Endothelial cell of umbilical vein (primary cell): ENCODE data around the gene KLHDC9. TPM values are rescaled to one million over a fixed set of nuclear protein-coding genes. Genes with fewer than 3 reads are reported as not detected.

ENCODE experiments used
- BruUV-seq: library from RNA; stranded (reverse); fragments of 400-500 nt; replicated peaks from 2 replicates; lab custom pipeline; 2021; lab: Mats Ljungman, UMichigan
- CTCF ChIA-PET: fragments of 300-600, 350-600 bp; sonication (Branson Sonifier 250); formaldehyde crosslinking; loops from one replicate; lab custom pipeline; 2021; ENCODE audit warnings: antibody characterized with exemption, inconsistent platforms; lab: Charles Lee
- POLR2A ChIA-PET: fragments of 300-600, 350-600 bp; sonication (Branson Sonifier 250); formaldehyde crosslinking; loops from one replicate; lab custom pipeline; 2021; ENCODE audit warnings: antibody characterized with exemption, inconsistent platforms; lab: Charles Lee
- DNase-seq: peaks from one replicate; pipeline ENCODE4 v3.0.0-alpha.2; 2011; ENCODE audit warnings: low read depth, low spot score
- FAIRE-seq: peaks from 2 replicates; lab custom pipeline; 2011; peaks lifted over from hg19 to GRCh38; lab: Jason Lieb, UNC
- H2AFZ ChIP-seq: 2 replicates; pipeline ENCODE4 v1.6.0; 2012; ENCODE audit warnings: low read depth, low read length, control low read depth, inconsistent platforms
- H3K27ac ChIP-seq: 2 replicates; pipeline ENCODE4 v1.5.1; 2011; ENCODE audit warnings: low read depth, mild to moderate bottlenecking, control low read depth, low read length, moderate library complexity; ENCODE audit not compliant: insufficient read depth
- H3K27me3 ChIP-seq, 2 experiments: 2 replicates each; pipeline versions ENCODE4 v1.6.0 to v1.6.1; 2011; ENCODE audit warnings: low read length in 2 of 2, mixed read lengths in 1 of 2; ENCODE audit not compliant: control insufficient read depth in 2 of 2, insufficient read depth in 2 of 2
- H3K36me3 ChIP-seq, 2 experiments: 2 replicates in 1 of 2; 3 replicates in 1 of 2; pipeline ENCODE4 v1.5.1; 2011; ENCODE audit warnings: low read length in 2 of 2, mild to moderate bottlenecking in 1 of 2, moderate library complexity in 1 of 2; ENCODE audit not compliant: control insufficient read depth in 2 of 2, insufficient read depth in 2 of 2; ENCODE audit errors: extremely low read depth in 1 of 2
- H3K4me1 ChIP-seq: 3 replicates; pipeline ENCODE4 v1.5.1; 2011; ENCODE audit warnings: mild to moderate bottlenecking, low read length; ENCODE audit not compliant: control insufficient read depth, insufficient read depth; ENCODE audit errors: extremely low read depth
- H3K4me2 ChIP-seq: 2 replicates; pipeline ENCODE4 v1.6.1; 2011; ENCODE audit warnings: low read length, control low read depth, mixed read lengths; ENCODE audit not compliant: insufficient read depth
- H3K4me3 ChIP-seq, 3 experiments: fragments of 200-600 bp in 1 of 3; sonication (generic), shearing (Covaris generic) in 1 of 3; replicated peaks in 1 of 3; 2 replicates each; pipeline ENCODE4 v1.5.1; 2011 to 2016; ENCODE audit warnings: control low read depth in 3 of 3, low read length in 3 of 3, mild to moderate bottlenecking in 2 of 3, inconsistent platforms in 1 of 3, low read depth in 1 of 3, moderate library complexity in 1 of 3; ENCODE audit not compliant: insufficient read depth in 1 of 3
- H3K79me2 ChIP-seq: 2 replicates; pipeline ENCODE4 v1.6.0; 2012; ENCODE audit warnings: low read length, inconsistent platforms; ENCODE audit not compliant: control insufficient read depth, insufficient read depth
- H3K9ac ChIP-seq: replicated peaks from 2 replicates; pipeline ENCODE3; 2011; ENCODE audit warnings: low read length, control low read depth; ENCODE audit not compliant: insufficient read depth; ENCODE audit errors: extremely low read depth
- H3K9me1 ChIP-seq: replicated peaks from 3 replicates; pipeline ENCODE4 v1.6.0; 2011; ENCODE audit warnings: mild to moderate bottlenecking, low read length; ENCODE audit not compliant: control insufficient read depth, insufficient read depth; ENCODE audit errors: extremely low read depth
- H3K9me3 ChIP-seq: replicated peaks from 2 replicates; pipeline ENCODE4 v1.5.1; 2012; ENCODE audit warnings: low read length, inconsistent platforms; ENCODE audit not compliant: control insufficient read depth, insufficient read depth
- H4K20me1 ChIP-seq: replicated peaks from 2 replicates; pipeline ENCODE3; 2011; ENCODE audit warnings: mild to moderate bottlenecking, low read length; ENCODE audit not compliant: control insufficient read depth, insufficient read depth; ENCODE audit errors: extremely low read depth
- CTCF ChIP-seq, 2 donors: IDR thresholded peaks; 1 replicate in 1 of 2; 2 replicates in 1 of 2; pipeline ENCODE4 v1.5.1; 2011; ENCODE audit warnings: low read length in 2 of 2, mild to moderate bottlenecking in 2 of 2, moderate library complexity in 2 of 2, control low read depth in 1 of 2, inconsistent platforms in 1 of 2, low read depth in 1 of 2; ENCODE audit not compliant: insufficient read depth in 1 of 2; ENCODE audit errors: extremely low read depth in 1 of 2
- EZH2 ChIP-seq: IDR thresholded peaks from 2 replicates; pipeline ENCODE4 v1.6.1; 2012; ENCODE audit warnings: borderline replicate concordance, low read depth, mild to moderate bottlenecking, moderate library complexity, low read length, inconsistent platforms; ENCODE audit not compliant: severe bottlenecking
- FOS ChIP-seq: IDR thresholded peaks from 2 replicates; pipeline ENCODE4 v1.6.1; 2011; ENCODE audit warnings: mild to moderate bottlenecking, low read length, moderate library complexity, borderline replicate concordance; ENCODE audit not compliant: insufficient read depth
- GATA2 ChIP-seq: IDR thresholded peaks from 2 replicates; pipeline ENCODE4 v1.7.0; 2011; ENCODE audit warnings: low read depth, mild to moderate bottlenecking, moderate library complexity, mixed read lengths, low read length; ENCODE audit not compliant: insufficient read length, insufficient read depth
- JUN ChIP-seq: IDR thresholded peaks from 2 replicates; pipeline ENCODE4 v1.6.1; 2011; ENCODE audit warnings: borderline replicate concordance, low read depth; ENCODE audit not compliant: insufficient read length, insufficient read depth
- MAX ChIP-seq: IDR thresholded peaks from 2 replicates; pipeline ENCODE4 v1.6.1; 2011; ENCODE audit not compliant: insufficient read depth, insufficient read length
- MYC ChIP-seq: IDR thresholded peaks from one replicate; pipeline ENCODE4 v1.6.1; 2011; ENCODE audit warnings: mild to moderate bottlenecking, low read depth, low read length
- POLR2A ChIP-seq: IDR thresholded peaks from 2 replicates; pipeline ENCODE4 v1.6.1; 2012; ENCODE audit warnings: low read depth, mild to moderate bottlenecking, control low read depth, low read length
- POLR2AphosphoS5 ChIP-seq: IDR thresholded peaks from 2 replicates; pipeline ENCODE4 v1.6.1; 2012; ENCODE audit warnings: low read depth, mild to moderate bottlenecking, control low read depth, low read length, moderate library complexity; ENCODE audit not compliant: insufficient read depth
- dilution Hi-C: fragments of 300-500 bp; cut with MboI; formaldehyde crosslinking; loops from one replicate; pipeline ENCODE4 v1.15.0; 2019; ENCODE audit warnings: low sequenced_read_pairs; ENCODE audit not compliant: extremely low pct_ligation_motif_present
- intact Hi-C: fragments of 100-400 bp; cut with micrococcal nuclease; formaldehyde crosslinking; loops from one replicate; pipeline ENCODE4 v1.10.0; 2022
- polyA plus RNA-seq, 4 experiments: library from polyadenylated mRNA; depleted of rRNA in 3 of 4; stranded (reverse) in 3 of 4; unstranded in 1 of 4; fragments of >200 nt; gene quantifications; 2 replicates each; pipeline versions ENCODE4 v1.2.1 to v1.2.3, GENCODE V29; 2011 to 2012; ENCODE audit warnings: missing spikeins in 1 of 4
- total RNA-seq: library from RNA; stranded (reverse); gene quantifications from 2 replicates; pipeline ENCODE4 v1.2.3, GENCODE V29; 2021

KLHDC9 gene
- total and polyA plus RNA-seq, 2 donors (not counting 3 experiments of a cell fraction or from before 2014, with no cell fraction given) = 1.1 to 2.6 TPM

DNA sequence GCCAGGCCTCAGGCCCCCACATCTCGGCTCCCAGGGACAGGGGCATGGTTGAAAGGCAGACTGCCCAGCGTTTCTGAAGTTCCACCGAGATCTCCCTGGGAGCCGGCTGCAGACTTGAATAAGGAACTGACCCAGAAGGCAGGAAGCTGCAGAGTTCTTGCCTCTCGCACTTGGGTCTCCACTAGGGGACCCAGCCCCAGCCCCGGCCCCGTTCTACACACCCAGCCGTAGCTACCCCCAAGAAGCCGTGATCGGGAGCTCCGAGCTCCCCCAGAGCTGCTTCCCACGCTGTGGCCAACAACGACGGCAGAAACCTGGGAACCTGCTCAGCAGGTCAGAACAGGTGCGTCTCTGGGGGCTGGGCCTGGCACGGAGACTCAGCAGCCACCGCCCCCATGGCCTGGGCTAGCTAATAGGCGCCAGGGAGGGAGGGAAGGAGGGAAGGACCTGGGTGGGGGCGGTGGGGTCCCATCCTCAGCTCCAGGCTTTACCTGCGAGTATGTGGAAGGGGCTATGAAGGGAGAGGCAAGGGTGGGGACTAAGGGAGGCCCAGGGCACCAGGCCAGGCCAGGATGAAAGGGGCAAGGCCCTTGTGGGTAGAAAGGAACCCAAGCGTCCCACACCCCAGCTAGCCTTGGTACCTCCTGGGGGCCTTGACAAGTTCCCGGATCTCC is 8.8 kb upstream of the KLHDC9 start, which contains the start of gene NECTIN4:
Gene NECTIN4, minus strand, starts transcription at position 308 of the 674 bp plus-strand sequence. Its CDS starts 262 bp downstream, at position 46.
- Histone ChIP-seq H3K4me2 (no peak within 1 kb of the TSS), H3K27ac (no peak within 1 kb of the TSS)
- no peak for FAIRE-seq

More for the DNA sequence above, 8.8 kb upstream of the KLHDC9 start, which contains the start of gene NECTIN4:
- H2AFZ ChIP-seq = no peak within 1 kb of the TSS
- intact Hi-C loops (no loop called here), dilution Hi-C loops (no loop called here)
- BruUV-seq = no TSS peak
- H3K4me1 ChIP-seq = no peaks in the 10 kb centered on the region
- no peak for DNase-seq
- POLR2A ChIA-PET = no interaction called here
- no peaks in the 10 kb centered on the region for H3K27me3 ChIP-seq
- H3K9me3 ChIP-seq = no peaks in the 10 kb centered on the region
- H3K36me3 ChIP-seq = no peaks in the 10 kb centered on the region
- H3K4me3 ChIP-seq = no peak within 1 kb of the TSS
- TF ChIP-seq JUN = no peak
- TF ChIP-seq GATA2 = no peak
- no peak for TF ChIP-seq MYC
- no peak for TF ChIP-seq POLR2A
- TF ChIP-seq MAX = no peak
- no peak for TF ChIP-seq FOS
- TF ChIP-seq CTCF (IDR thresholded peaks at IDR 0.05; ENCODE audit: extremely low read depth in 1 of 2, insufficient read depth in 1 of 2, low read depth in 1 of 2, low read length in 2 of 2) = no peak
- no peak for TF ChIP-seq EZH2
- TF ChIP-seq POLR2AphosphoS5 = no peak
- H4K20me1 ChIP-seq = no peaks in the 10 kb centered on the region
- CTCF ChIA-PET = interaction anchor here (2.1 kb wide), 1 partner anchor 92 kb away, joined by 6 read pairs; no protein-coding TSS in a partner anchor
- H3K9ac ChIP-seq = no peak within 1 kb of the TSS
- no peaks in the 10 kb centered on the region for H3K9me1 ChIP-seq
- no peaks in the 10 kb centered on the region for H3K79me2 ChIP-seq
